ENCODE data around the gene GRB10. TPM values are rescaled to one million over a fixed set of nuclear protein-coding genes. Genes with fewer than 3 reads are reported as not detected.

Gene GRB10
- total and polyA plus RNA-seq, 4 donors, result 10.7 to 53.1 (median 17.5) TPM

DNA sequence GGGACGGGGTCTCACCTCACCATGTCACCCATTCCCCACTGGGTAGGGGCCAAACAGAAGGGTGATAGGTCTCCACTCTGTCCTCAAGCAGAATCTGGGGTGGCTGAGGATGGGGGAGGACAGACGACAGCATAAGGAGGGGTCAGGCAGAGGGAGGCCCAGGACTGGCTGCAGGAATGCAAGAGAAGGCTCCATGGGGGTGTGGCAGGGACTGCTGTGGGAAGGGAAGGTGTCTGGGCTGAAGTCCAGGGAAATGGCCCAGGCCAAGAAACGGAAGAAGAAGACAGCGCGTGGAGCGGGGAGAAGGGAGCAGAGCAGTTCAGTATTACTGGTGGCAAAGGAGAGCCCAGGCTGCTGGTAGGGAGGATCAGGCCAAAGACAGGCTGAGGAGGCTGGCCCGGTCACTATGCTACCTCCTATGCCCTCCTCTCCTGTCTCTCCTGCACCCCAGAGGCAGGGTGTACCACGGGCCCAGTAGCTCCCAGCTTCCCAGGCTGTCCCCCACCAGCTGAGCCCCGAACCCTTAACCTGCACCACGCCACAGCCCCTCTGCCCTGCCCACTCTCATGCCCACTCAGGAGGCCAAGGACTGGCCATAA is 60.9 kb downstream of the GRB10 start:
- no peak for TF ChIP-seq HNF4A (conservative IDR thresholded peaks at IDR 0.05)
- no peak for TF ChIP-seq JUND (IDR thresholded peaks at IDR 0.05)
- no peak for TF ChIP-seq RAD21 (IDR thresholded peaks at IDR 0.05)
- TF ChIP-seq NR2F2 (IDR thresholded peaks at IDR 0.05), result no peak
- no peak for TF ChIP-seq TAF1 (conservative IDR thresholded peaks at IDR 0.05)
- no peak for TF ChIP-seq FOXA1 (IDR thresholded peaks at IDR 0.05)
- TF ChIP-seq HNF4G (IDR thresholded peaks at IDR 0.05), result no peak
- TF ChIP-seq RXRA (IDR thresholded peaks at IDR 0.05), result no peak
- TF ChIP-seq GABPA (IDR thresholded peaks at IDR 0.05 in 1 of 2, conservative IDR thresholded peaks at IDR 0.05 in 1 of 2), result no peak
- TF ChIP-seq ATF3 (IDR thresholded peaks at IDR 0.05), result no peak
- no peak for TF ChIP-seq EGR1 (IDR thresholded peaks at IDR 0.05; ENCODE audit: low read depth in 2 of 2)
- TF ChIP-seq MAX (IDR thresholded peaks at IDR 0.05), result no peak
- no peak for TF ChIP-seq SP1 (IDR thresholded peaks at IDR 0.05)
- no peak for TF ChIP-seq FOXA2 (IDR thresholded peaks at IDR 0.05)
- TF ChIP-seq REST (IDR thresholded peaks at IDR 0.05), result no peak
- TF ChIP-seq YY1 (IDR thresholded peaks at IDR 0.05), result no peak
- TF ChIP-seq, protein P1, sequence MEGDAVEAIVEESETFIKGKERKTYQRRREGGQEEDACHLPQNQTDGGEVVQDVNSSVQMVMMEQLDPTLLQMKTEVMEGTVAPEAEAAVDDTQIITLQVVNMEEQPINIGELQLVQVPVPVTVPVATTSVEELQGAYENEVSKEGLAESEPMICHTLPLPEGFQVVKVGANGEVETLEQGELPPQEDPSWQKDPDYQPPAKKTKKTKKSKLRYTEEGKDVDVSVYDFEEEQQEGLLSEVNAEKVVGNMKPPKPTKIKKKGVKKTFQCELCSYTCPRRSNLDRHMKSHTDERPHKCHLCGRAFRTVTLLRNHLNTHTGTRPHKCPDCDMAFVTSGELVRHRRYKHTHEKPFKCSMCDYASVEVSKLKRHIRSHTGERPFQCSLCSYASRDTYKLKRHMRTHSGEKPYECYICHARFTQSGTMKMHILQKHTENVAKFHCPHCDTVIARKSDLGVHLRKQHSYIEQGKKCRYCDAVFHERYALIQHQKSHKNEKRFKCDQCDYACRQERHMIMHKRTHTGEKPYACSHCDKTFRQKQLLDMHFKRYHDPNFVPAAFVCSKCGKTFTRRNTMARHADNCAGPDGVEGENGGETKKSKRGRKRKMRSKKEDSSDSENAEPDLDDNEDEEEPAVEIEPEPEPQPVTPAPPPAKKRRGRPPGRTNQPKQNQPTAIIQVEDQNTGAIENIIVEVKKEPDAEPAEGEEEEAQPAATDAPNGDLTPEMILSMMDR (IDR thresholded peaks at IDR 0.05; ENCODE audit: low read depth, low read length, missing input control), result no peak
- TF ChIP-seq, protein P2, sequence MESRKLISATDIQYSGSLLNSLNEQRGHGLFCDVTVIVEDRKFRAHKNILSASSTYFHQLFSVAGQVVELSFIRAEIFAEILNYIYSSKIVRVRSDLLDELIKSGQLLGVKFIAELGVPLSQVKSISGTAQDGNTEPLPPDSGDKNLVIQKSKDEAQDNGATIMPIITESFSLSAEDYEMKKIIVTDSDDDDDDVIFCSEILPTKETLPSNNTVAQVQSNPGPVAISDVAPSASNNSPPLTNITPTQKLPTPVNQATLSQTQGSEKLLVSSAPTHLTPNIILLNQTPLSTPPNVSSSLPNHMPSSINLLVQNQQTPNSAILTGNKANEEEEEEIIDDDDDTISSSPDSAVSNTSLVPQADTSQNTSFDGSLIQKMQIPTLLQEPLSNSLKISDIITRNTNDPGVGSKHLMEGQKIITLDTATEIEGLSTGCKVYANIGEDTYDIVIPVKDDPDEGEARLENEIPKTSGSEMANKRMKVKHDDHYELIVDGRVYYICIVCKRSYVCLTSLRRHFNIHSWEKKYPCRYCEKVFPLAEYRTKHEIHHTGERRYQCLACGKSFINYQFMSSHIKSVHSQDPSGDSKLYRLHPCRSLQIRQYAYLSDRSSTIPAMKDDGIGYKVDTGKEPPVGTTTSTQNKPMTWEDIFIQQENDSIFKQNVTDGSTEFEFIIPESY (IDR thresholded peaks at IDR 0.05), result no peak
- Histone ChIP-seq H3K4me1 (ENCODE audit: control insufficient read depth in 4 of 4, insufficient read depth in 4 of 4, low read length in 3 of 4) (peaks cover 10 to 39% (median 24%) of the 10 kb centered on the region in 4 donors), H3K27ac (ENCODE audit: low read depth in 1 of 2, low read length in 2 of 2) (no peak overlapping the region), H3K4me3 (ENCODE audit: low read depth in 1 of 3, low read length in 3 of 3) (no peak overlapping the region), H3K27me3 (ENCODE audit: control insufficient read depth in 4 of 4, insufficient read depth in 4 of 4, low read length in 3 of 4) (no peaks in the 10 kb centered on the region), H3K9me3 (ENCODE audit: control insufficient read depth in 4 of 4, low read length in 3 of 4) (no peaks in the 10 kb centered on the region), H3K9ac (ENCODE audit: low read depth in 1 of 2, low read length in 2 of 2) (no peak overlapping the region), H3K36me3 (ENCODE audit: control insufficient read depth in 4 of 4, insufficient read depth in 3 of 4, low read depth in 1 of 4, low read length in 3 of 4) (peaks cover 0 to 5% (median 0%) of the 10 kb centered on the region in 4 donors)
- no peak for DNase-seq (ENCODE audit: low spot score)
- WGBS, result 76% methylated on average over 10 of the region's 10 CpGs
